ENCODE measurements around the gene NANOS3. TPM values are rescaled to one million over a fixed set of nuclear protein-coding genes. Genes with fewer than 3 reads are reported as not detected.

NANOS3 gene
- total and polyA plus RNA-seq, 2 of the 13 experiments (the other 11 are each of a cell fraction or from before 2014, with no cell fraction given), result 0.21 TPM; not detected in 1

GRCh38 chr19:13905634-13906520 lies 28.9 kb downstream of the NANOS3 start, which contains the start of the genes BRME1 and CC2D1A (continued):
- TF ChIP-seq, protein P1, sequence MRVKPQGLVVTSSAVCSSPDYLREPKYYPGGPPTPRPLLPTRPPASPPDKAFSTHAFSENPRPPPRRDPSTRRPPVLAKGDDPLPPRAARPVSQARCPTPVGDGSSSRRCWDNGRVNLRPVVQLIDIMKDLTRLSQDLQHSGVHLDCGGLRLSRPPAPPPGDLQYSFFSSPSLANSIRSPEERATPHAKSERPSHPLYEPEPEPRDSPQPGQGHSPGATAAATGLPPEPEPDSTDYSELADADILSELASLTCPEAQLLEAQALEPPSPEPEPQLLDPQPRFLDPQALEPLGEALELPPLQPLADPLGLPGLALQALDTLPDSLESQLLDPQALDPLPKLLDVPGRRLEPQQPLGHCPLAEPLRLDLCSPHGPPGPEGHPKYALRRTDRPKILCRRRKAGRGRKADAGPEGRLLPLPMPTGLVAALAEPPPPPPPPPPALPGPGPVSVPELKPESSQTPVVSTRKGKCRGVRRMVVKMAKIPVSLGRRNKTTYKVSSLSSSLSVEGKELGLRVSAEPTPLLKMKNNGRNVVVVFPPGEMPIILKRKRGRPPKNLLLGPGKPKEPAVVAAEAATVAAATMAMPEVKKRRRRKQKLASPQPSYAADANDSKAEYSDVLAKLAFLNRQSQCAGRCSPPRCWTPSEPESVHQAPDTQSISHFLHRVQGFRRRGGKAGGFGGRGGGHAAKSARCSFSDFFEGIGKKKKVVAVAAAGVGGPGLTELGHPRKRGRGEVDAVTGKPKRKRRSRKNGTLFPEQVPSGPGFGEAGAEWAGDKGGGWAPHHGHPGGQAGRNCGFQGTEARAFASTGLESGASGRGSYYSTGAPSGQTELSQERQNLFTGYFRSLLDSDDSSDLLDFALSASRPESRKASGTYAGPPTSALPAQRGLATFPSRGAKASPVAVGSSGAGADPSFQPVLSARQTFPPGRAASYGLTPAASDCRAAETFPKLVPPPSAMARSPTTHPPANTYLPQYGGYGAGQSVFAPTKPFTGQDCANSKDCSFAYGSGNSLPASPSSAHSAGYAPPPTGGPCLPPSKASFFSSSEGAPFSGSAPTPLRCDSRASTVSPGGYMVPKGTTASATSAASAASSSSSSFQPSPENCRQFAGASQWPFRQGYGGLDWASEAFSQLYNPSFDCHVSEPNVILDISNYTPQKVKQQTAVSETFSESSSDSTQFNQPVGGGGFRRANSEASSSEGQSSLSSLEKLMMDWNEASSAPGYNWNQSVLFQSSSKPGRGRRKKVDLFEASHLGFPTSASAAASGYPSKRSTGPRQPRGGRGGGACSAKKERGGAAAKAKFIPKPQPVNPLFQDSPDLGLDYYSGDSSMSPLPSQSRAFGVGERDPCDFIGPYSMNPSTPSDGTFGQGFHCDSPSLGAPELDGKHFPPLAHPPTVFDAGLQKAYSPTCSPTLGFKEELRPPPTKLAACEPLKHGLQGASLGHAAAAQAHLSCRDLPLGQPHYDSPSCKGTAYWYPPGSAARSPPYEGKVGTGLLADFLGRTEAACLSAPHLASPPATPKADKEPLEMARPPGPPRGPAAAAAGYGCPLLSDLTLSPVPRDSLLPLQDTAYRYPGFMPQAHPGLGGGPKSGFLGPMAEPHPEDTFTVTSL (CRISPR knock-in tag; IDR thresholded peaks at IDR 0.05; ENCODE audit: borderline replicate concordance), result no peak
- TF ChIP-seq, protein P2, sequence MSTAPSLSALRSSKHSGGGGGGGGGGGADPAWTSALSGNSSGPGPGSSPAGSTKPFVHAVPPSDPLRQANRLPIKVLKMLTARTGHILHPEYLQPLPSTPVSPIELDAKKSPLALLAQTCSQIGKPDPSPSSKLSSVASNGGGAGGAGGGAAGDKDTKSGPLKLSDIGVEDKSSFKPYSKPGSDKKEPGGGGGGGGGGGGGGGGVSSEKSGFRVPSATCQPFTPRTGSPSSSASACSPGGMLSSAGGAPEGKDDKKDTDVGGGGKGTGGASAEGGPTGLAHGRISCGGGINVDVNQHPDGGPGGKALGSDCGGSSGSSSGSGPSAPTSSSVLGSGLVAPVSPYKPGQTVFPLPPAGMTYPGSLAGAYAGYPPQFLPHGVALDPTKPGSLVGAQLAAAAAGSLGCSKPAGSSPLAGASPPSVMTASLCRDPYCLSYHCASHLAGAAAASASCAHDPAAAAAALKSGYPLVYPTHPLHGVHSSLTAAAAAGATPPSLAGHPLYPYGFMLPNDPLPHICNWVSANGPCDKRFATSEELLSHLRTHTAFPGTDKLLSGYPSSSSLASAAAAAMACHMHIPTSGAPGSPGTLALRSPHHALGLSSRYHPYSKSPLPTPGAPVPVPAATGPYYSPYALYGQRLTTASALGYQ (CRISPR knock-in tag; IDR thresholded peaks at IDR 0.05), result 0 out of 2 replicates have a peak, but pooled peaks have one; percentile 46
- no peak for TF ChIP-seq KDM5A (IDR thresholded peaks at IDR 0.05; ENCODE audit: borderline replicate concordance, low read length)
- TF ChIP-seq PCBP2 (optimal IDR thresholded peaks at IDR 0.05; ENCODE audit: low read depth, low read length, poor library complexity, severe bottlenecking), result no peak
- TF ChIP-seq SMAD1 (CRISPR knock-in tag; IDR thresholded peaks at IDR 0.05; ENCODE audit: borderline replicate concordance, low read depth), result peak; percentile 72; the same call in 1 of the 2 replicates
- no peak for TF ChIP-seq ZNF484 (CRISPR knock-in tag; IDR thresholded peaks at IDR 0.05; ENCODE audit: borderline replicate concordance, low read depth)
- TF ChIP-seq ZBTB39 (CRISPR knock-in tag; IDR thresholded peaks at IDR 0.05), result no peak
- no peak; the same call in 1 of the 2 replicates for TF ChIP-seq ZNF329 (CRISPR knock-in tag; IDR thresholded peaks at IDR 0.05; ENCODE audit: low read depth)
- TF ChIP-seq PHF5A (CRISPR knock-in tag; IDR thresholded peaks at IDR 0.05; ENCODE audit: low read depth, unreplicated experiment), result no peak
- TF ChIP-seq MAFG (CRISPR knock-in tag; IDR thresholded peaks at IDR 0.05), result no peak
- TF ChIP-seq POLR2A (IDR thresholded peaks at IDR 0.05; ENCODE audit: insufficient read depth in 1 of 2, low read depth in 2 of 2, low read length in 2 of 2), result peak; percentile 59 to 69
- TF ChIP-seq BCLAF1 (IDR thresholded peaks at IDR 0.05), result no peak
- peak; percentile 85 for TF ChIP-seq ZNF564 (CRISPR knock-in tag; IDR thresholded peaks at IDR 0.05)
- TF ChIP-seq ZFYVE20 (CRISPR knock-in tag; IDR thresholded peaks at IDR 0.05; ENCODE audit: borderline replicate concordance, low read depth), result 0 out of 2 replicates have a peak, but pooled peaks have one; percentile 61
- TF ChIP-seq SNAPC2 (CRISPR knock-in tag; IDR thresholded peaks at IDR 0.05), result no peak

Data from HepG2 (cell line).